ENCODE results near the gene GNAL.
"Not testable (repeated sequence)": the region's sequence is repeated elsewhere in the genome, so short reads cannot be mapped to it uniquely, and the experiment has no call there.

Gene GNAL

GRCh38 chr18:11688972-11689668 is at the start of gene GNAL:
TSS of gene GNAL (plus strand) at chr18:11689264. CDS start at chr18:11689564, 300 bp downstream.
- peak; percentile 48 for DNase-seq

GRCh38 chr18:11647310-11647709 is 41.8 kb upstream of the GNAL start:
- not testable (repeated sequence) for DNase-seq

- not testable (repeated sequence) for DNase-seq
These were observed 41.3 kb upstream of the GNAL start for GRCh38 chr18:11647804-11648203.

GRCh38 chr18:11649839-11650238 is 39.2 kb upstream of the GNAL start:
- DNase-seq, result no peak

GRCh38 chr18:11651899-11652298 is 37.2 kb upstream of the GNAL start:
- DNase-seq, result no peak

GRCh38 chr18:11653521-11653920 is 35.5 kb upstream of the GNAL start:
- no peak for DNase-seq

- DNase-seq, result peak; percentile 27
These were observed 34.1 kb upstream of the GNAL start for GRCh38 chr18:11654736-11655605.

GRCh38 chr18:11655606-11655932 is 33.5 kb upstream of the GNAL start:
- no peak for DNase-seq

- no peak for DNase-seq
These were observed 31.9 kb upstream of the GNAL start for GRCh38 chr18:11657152-11657551.

GRCh38 chr18:11657554-11657953 is 31.5 kb upstream of the GNAL start:
- no peak for DNase-seq

- DNase-seq, result no peak
These were observed 31.0 kb upstream of the GNAL start for GRCh38 chr18:11658019-11658418.

- DNase-seq, result no peak
These were observed 30.1 kb upstream of the GNAL start for GRCh38 chr18:11658989-11659388.

- no peak for DNase-seq
These were observed 28.4 kb upstream of the GNAL start for GRCh38 chr18:11660691-11661090.

GRCh38 chr18:11661430-11661829 is 27.6 kb upstream of the GNAL start:
- DNase-seq, result no peak

- DNase-seq, result no peak
These were observed 25.5 kb upstream of the GNAL start for GRCh38 chr18:11663439-11664029.

GRCh38 chr18:11664286-11664685 is 24.8 kb upstream of the GNAL start:
- DNase-seq, result no peak

GRCh38 chr18:11665146-11665545 is 23.9 kb upstream of the GNAL start:
- DNase-seq, result no peak

- DNase-seq, result no peak
These were observed 23.5 kb upstream of the GNAL start for GRCh38 chr18:11665587-11665986.

- no peak for DNase-seq
These were observed 22.9 kb upstream of the GNAL start for GRCh38 chr18:11666176-11666575.

- no peak for DNase-seq
These were observed 22.2 kb upstream of the GNAL start for GRCh38 chr18:11666831-11667230.

- DNase-seq, result no peak
These were observed 21.5 kb upstream of the GNAL start for GRCh38 chr18:11667578-11667977.

- no peak for DNase-seq
These were observed 20.5 kb upstream of the GNAL start for GRCh38 chr18:11668441-11669169.

GRCh38 chr18:11669271-11669947 is 19.7 kb upstream of the GNAL start:
- no peak for DNase-seq
